ENCODE data around the gene SYT7.

GRCh38 chr11:61589961-61590360, 9.1 kb upstream of the SYT7 start:
- TF ChIP-seq POLR2A (IDR thresholded peaks at IDR 0.05) (no peak), CTCF (IDR thresholded peaks at IDR 0.05) (no peak)

All from testis (tissue), 2 donors.